GM12873 (cell line): ENCODE data around the gene HAAO.

Experiments
- CTCF ChIP-seq: IDR thresholded peaks from 2 replicates; pipeline ENCODE4 v1.5.1; 2012; ENCODE audit warnings: low read depth, mild to moderate bottlenecking, moderate library complexity, low read length, control low read depth; ENCODE audit not compliant: insufficient read depth; ENCODE audit errors: missing control alignments

The HAAO gene

GRCh38 chr2:42733852-42734251, 58.5 kb downstream of the HAAO start:
- no peak for TF ChIP-seq CTCF

DNA sequence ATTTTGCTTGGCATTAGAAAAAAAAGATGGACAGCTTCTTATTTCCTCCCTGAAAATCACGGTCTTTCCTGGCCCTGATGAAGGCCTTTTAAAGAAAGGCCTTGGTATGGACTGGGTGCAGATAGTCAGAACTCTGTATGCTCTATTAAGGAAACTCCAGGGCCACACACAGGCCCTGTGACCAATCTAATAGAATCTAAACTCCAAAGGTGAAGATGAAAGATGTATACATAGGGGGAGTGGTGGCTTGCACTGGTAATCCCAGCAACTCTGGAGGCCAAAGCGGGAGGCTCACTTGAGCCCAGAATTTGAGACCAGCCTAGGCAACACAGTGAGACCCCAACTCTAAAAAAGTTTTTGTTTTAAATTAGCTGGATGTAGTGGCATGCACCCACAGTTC, 65.7 kb downstream of the HAAO start:
- TF ChIP-seq CTCF = no peak

- no peak for TF ChIP-seq CTCF
These were observed 66.7 kb downstream of the HAAO start for GRCh38 chr2:42725657-42726056.

DNA sequence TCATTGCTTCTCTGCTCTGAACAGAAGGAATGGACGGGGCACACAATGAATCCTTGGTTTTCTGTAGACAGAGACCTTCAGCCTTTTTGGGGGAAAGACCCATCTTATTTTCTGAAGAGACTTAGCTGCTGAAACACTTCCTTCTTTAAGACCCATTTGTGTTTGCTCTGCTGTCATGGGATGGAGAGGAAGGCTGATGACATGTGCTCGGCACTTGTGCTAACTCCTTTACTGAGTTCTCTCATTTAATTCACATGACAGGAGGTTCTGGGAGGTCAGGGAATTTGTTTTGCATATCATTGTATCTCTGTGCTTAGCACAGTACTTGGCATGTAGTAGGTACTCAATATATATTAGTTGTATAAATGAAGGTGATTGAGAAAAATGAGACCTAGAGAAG, 67.5 kb downstream of the HAAO start:
- no peak for TF ChIP-seq CTCF

GRCh38 chr2:42723465-42723864, 68.9 kb downstream of the HAAO start:
- TF ChIP-seq CTCF = no peak

DNA sequence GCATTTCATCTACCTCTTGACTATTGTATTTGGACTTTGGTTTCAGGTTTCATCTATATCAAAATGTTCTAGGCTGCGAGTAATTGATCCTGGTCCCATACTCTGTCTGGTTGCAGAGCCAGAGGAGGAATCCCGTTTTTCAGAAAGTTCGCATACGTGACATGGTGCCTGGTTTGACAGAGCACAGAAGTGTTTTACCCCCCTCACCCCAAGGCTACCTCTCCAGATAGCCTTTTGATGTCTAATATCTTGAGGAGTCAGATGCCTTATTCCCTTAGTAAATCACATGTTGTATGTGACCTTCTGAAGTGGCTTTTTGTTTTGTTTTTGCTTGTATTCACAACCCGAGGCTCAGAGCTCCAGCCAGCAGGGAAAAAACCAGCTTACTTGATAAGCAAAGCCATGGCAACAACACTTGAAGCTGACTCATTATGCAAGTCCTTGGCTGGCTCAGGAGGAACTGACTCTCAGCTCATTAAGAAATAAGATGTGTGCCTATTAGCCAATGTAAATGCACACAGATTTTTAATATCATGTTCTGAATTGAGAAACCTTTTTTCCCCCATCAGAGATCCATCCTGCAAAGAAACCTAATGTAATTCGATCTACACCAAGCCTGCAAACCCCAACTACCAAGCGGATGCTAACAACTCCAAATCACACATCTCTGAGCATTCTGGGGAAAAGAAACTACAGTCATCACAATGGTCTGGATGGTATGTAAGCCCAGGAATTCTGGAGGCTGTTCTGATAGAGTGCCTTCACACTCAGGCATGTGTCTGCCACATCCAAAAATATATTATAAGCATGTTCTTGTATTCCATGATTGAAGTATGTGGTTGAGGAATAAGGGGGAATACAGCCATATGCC, 69.8 kb downstream of the HAAO start:
- TF ChIP-seq CTCF = no peak

GRCh38 chr2:42721898-42722297, 70.5 kb downstream of the HAAO start:
- no peak for TF ChIP-seq CTCF
